HepG2 (cell line): ENCODE results near the gene TNFAIP8L1.
"Not testable (repeated sequence)": the region's sequence is repeated elsewhere in the genome, so short reads cannot be mapped to it uniquely, and the experiment has no call there.

Experiments
- ARNTL ChIP-seq: sonication (generic); formaldehyde crosslinking; IDR thresholded peaks from 2 replicates; pipeline ENCODE4 v1.4.0; 2020; ENCODE audit warnings: mild to moderate bottlenecking, missing genetic modification reagents
- CHD2 ChIP-seq: IDR thresholded peaks from 2 replicates; pipeline ENCODE4 v1.6.1; 2011; ENCODE audit warnings: low read depth, low read length, improper control_type of control experiment
- IRF1 ChIP-seq: sonication (generic); formaldehyde crosslinking; IDR thresholded peaks from 2 replicates; pipeline ENCODE4 v1.4.0; 2020; ENCODE audit warnings: low read depth, mild to moderate bottlenecking, missing genetic modification reagents
- RFX5 ChIP-seq: IDR thresholded peaks from 2 replicates; pipeline ENCODE4 v1.6.1; 2011; ENCODE audit warnings: low read depth, low read length, improper control_type of control experiment
- ZC3H4 ChIP-seq: sonication (generic); formaldehyde crosslinking; IDR thresholded peaks from 2 replicates; pipeline ENCODE4 v1.4.0; 2020; ENCODE audit warnings: missing genetic modification reagents, borderline replicate concordance
- ZNF121 ChIP-seq: sonication (generic); formaldehyde crosslinking; IDR thresholded peaks from 2 replicates; pipeline ENCODE4 v1.5.0; 2020; ENCODE audit warnings: mild to moderate bottlenecking, missing genetic modification reagents
- ZNF138 ChIP-seq: sonication (generic); formaldehyde crosslinking; IDR thresholded peaks from 2 replicates; pipeline ENCODE4 v1.5.0; 2020; ENCODE audit warnings: mild to moderate bottlenecking, low read depth, missing genetic modification reagents
- ZNF790 ChIP-seq: sonication (generic); formaldehyde crosslinking; IDR thresholded peaks from 2 replicates; pipeline ENCODE4 v1.8.0; 2022; ENCODE audit warnings: missing genetic modification reagents, mild to moderate bottlenecking, borderline replicate concordance
- TF ChIP-seq, protein P1 (sequence below): sonication (generic); formaldehyde crosslinking; IDR thresholded peaks from 2 replicates; pipeline ENCODE4 v1.4.0; 2020; ENCODE audit warnings: missing genetic modification reagents
- TF ChIP-seq, protein P2 (sequence below): sonication (generic); formaldehyde crosslinking; IDR thresholded peaks from 2 replicates; pipeline ENCODE4 v1.5.0; 2020; ENCODE audit warnings: mild to moderate bottlenecking, missing genetic modification reagents, moderate library complexity
- TF ChIP-seq, protein P3 (sequence below): IDR thresholded peaks from 2 replicates; pipeline ENCODE4 v1.6.1; 2016; ENCODE audit warnings: low read depth, borderline replicate concordance

DNA sequence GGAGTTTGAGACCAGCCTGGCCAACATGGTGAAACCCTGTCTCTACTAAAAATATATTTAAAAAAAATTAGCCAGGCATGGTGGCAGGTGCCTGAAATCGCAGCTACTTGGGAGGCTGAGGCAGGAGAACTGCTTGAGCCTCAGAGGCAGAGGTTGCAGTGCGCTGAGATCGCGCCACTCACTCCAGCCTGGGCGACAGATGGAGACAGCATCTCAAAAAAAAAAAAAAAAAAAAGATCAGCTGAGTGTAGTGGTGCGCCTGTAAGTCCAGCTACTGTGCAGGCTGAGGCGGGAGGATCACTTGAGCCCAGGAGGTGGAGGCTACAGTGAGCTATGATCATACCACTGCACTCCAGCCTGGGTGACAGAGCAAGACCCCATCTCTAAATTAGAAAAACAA, 40.7 kb downstream of the TNFAIP8L1 start:
- TF ChIP-seq RFX5; ZNF138 (CRISPR knock-in tag); ZNF790 (CRISPR knock-in tag); IRF1 (CRISPR knock-in tag); ARNTL (CRISPR knock-in tag); ZNF121; CHD2; ZC3H4 (CRISPR knock-in tag): not testable (repeated sequence)
- TF ChIP-seq, protein P1, sequence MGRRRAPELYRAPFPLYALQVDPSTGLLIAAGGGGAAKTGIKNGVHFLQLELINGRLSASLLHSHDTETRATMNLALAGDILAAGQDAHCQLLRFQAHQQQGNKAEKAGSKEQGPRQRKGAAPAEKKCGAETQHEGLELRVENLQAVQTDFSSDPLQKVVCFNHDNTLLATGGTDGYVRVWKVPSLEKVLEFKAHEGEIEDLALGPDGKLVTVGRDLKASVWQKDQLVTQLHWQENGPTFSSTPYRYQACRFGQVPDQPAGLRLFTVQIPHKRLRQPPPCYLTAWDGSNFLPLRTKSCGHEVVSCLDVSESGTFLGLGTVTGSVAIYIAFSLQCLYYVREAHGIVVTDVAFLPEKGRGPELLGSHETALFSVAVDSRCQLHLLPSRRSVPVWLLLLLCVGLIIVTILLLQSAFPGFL (CRISPR knock-in tag) = not testable (repeated sequence)
- TF ChIP-seq, protein P2, sequence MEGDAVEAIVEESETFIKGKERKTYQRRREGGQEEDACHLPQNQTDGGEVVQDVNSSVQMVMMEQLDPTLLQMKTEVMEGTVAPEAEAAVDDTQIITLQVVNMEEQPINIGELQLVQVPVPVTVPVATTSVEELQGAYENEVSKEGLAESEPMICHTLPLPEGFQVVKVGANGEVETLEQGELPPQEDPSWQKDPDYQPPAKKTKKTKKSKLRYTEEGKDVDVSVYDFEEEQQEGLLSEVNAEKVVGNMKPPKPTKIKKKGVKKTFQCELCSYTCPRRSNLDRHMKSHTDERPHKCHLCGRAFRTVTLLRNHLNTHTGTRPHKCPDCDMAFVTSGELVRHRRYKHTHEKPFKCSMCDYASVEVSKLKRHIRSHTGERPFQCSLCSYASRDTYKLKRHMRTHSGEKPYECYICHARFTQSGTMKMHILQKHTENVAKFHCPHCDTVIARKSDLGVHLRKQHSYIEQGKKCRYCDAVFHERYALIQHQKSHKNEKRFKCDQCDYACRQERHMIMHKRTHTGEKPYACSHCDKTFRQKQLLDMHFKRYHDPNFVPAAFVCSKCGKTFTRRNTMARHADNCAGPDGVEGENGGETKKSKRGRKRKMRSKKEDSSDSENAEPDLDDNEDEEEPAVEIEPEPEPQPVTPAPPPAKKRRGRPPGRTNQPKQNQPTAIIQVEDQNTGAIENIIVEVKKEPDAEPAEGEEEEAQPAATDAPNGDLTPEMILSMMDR = not testable (repeated sequence)
- TF ChIP-seq, protein P3, sequence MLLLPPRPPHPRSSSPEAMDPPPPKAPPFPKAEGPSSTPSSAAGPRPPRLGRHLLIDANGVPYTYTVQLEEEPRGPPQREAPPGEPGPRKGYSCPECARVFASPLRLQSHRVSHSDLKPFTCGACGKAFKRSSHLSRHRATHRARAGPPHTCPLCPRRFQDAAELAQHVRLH (CRISPR knock-in tag) = not testable (repeated sequence)
